ENCODE results near the gene ADK. TPM values are rescaled to one million over a fixed set of nuclear protein-coding genes. Genes with fewer than 3 reads are reported as not detected.
"Not testable (repeated sequence)": the region's sequence is repeated elsewhere in the genome, so short reads cannot be mapped to it uniquely, and the experiment has no call there.

ADK gene
- total RNA-seq, 1 donor from 2014 or later, result 47.0 TPM

- H3K27me3 Mint-ChIP-seq (ENCODE audit: unreplicated experiment), result no peaks in the 10 kb centered on the region
- H3K4me3 Mint-ChIP-seq (ENCODE audit: unreplicated experiment), result no peak overlapping the region
- H3K9me3 Mint-ChIP-seq (ENCODE audit: unreplicated experiment), result no peaks in the 10 kb centered on the region
- no peak overlapping the region for H3K27ac Mint-ChIP-seq (ENCODE audit: unreplicated experiment)
- TF ChIP-seq CTCF (IDR thresholded peaks at IDR 0.05), result no peak
- DNase-seq (ENCODE audit: extremely low spot score, unreplicated experiment), result no peak
- H3K36me3 Mint-ChIP-seq (ENCODE audit: unreplicated experiment), result peaks cover 10% of the 10 kb centered on the region
- H3K4me1 Mint-ChIP-seq (ENCODE audit: unreplicated experiment), result no peaks in the 10 kb centered on the region
Observed at GRCh38 chr10:74557098-74557497, 406.1 kb downstream of the ADK start.

- H3K27me3 Mint-ChIP-seq (ENCODE audit: unreplicated experiment), result no peaks in the 10 kb centered on the region
- no peak overlapping the region for H3K27ac Mint-ChIP-seq (ENCODE audit: unreplicated experiment)
- TF ChIP-seq CTCF (IDR thresholded peaks at IDR 0.05), result no peak
- DNase-seq (ENCODE audit: extremely low spot score, unreplicated experiment), result no peak
- no peaks in the 10 kb centered on the region for H3K9me3 Mint-ChIP-seq (ENCODE audit: unreplicated experiment)
- no peak overlapping the region for H3K4me3 Mint-ChIP-seq (ENCODE audit: unreplicated experiment)
- no peaks in the 10 kb centered on the region for H3K4me1 Mint-ChIP-seq (ENCODE audit: unreplicated experiment)
- peaks cover 10% of the 10 kb centered on the region for H3K36me3 Mint-ChIP-seq (ENCODE audit: unreplicated experiment)
Observed at GRCh38 chr10:74558403-74558802, 407.4 kb downstream of the ADK start.

GRCh38 chr10:74558897-74559296 is 407.9 kb downstream of the ADK start:
- Mint-ChIP-seq H3K9me3 (ENCODE audit: unreplicated experiment) (no peaks in the 10 kb centered on the region), H3K27me3 (ENCODE audit: unreplicated experiment) (no peaks in the 10 kb centered on the region), H3K27ac (ENCODE audit: unreplicated experiment) (no peak overlapping the region), H3K36me3 (ENCODE audit: unreplicated experiment) (peaks cover 10% of the 10 kb centered on the region), H3K4me3 (ENCODE audit: unreplicated experiment) (no peak overlapping the region), H3K4me1 (ENCODE audit: unreplicated experiment) (no peaks in the 10 kb centered on the region)
- TF ChIP-seq CTCF (IDR thresholded peaks at IDR 0.05), result no peak
- DNase-seq (ENCODE audit: extremely low spot score, unreplicated experiment), result no peak

- not testable (repeated sequence) for H3K9me3 Mint-ChIP-seq (ENCODE audit: unreplicated experiment); H3K4me3 Mint-ChIP-seq (ENCODE audit: unreplicated experiment); H3K27me3 Mint-ChIP-seq (ENCODE audit: unreplicated experiment); DNase-seq (ENCODE audit: extremely low spot score, unreplicated experiment); H3K27ac Mint-ChIP-seq (ENCODE audit: unreplicated experiment); H3K4me1 Mint-ChIP-seq (ENCODE audit: unreplicated experiment)
- peaks cover 18% of the 10 kb centered on the region for H3K36me3 Mint-ChIP-seq (ENCODE audit: unreplicated experiment)
Observed at GRCh38 chr10:74568896-74569295, 417.9 kb downstream of the ADK start.

- not testable (repeated sequence) for H3K27ac Mint-ChIP-seq (ENCODE audit: unreplicated experiment); H3K4me1 Mint-ChIP-seq (ENCODE audit: unreplicated experiment); DNase-seq (ENCODE audit: extremely low spot score, unreplicated experiment); H3K9me3 Mint-ChIP-seq (ENCODE audit: unreplicated experiment); H3K27me3 Mint-ChIP-seq (ENCODE audit: unreplicated experiment); H3K4me3 Mint-ChIP-seq (ENCODE audit: unreplicated experiment)
- H3K36me3 Mint-ChIP-seq (ENCODE audit: unreplicated experiment), result peaks cover 15% of the 10 kb centered on the region
Observed at GRCh38 chr10:74573497-74573896, 422.5 kb downstream of the ADK start.

GRCh38 chr10:74575191-74575720 is 424.2 kb downstream of the ADK start:
- peaks cover 13% of the 10 kb centered on the region for H3K36me3 Mint-ChIP-seq (ENCODE audit: unreplicated experiment)
- no peaks in the 10 kb centered on the region for H3K27me3 Mint-ChIP-seq (ENCODE audit: unreplicated experiment)
- no peak for TF ChIP-seq CTCF (IDR thresholded peaks at IDR 0.05)
- H3K4me3 Mint-ChIP-seq (ENCODE audit: unreplicated experiment), result no peak overlapping the region
- no peaks in the 10 kb centered on the region for H3K9me3 Mint-ChIP-seq (ENCODE audit: unreplicated experiment)
- H3K4me1 Mint-ChIP-seq (ENCODE audit: unreplicated experiment), result no peaks in the 10 kb centered on the region
- DNase-seq (ENCODE audit: extremely low spot score, unreplicated experiment), result no peak
- H3K27ac Mint-ChIP-seq (ENCODE audit: unreplicated experiment), result no peak overlapping the region
